GM12891 (cell line): Measurements from ENCODE around the gene SH3D21.

ENCODE experiments used
- DNase-seq: peaks from one replicate; pipeline ENCODE4 v3.0.0; 2011; ENCODE audit warnings: low spot score; ENCODE audit not compliant: insufficient read length
- FAIRE-seq: peaks from 2 replicates; lab custom pipeline; 2011; peaks lifted over from hg19 to GRCh38; lab: Jason Lieb, UNC
- PAX5 ChIP-seq: IDR thresholded peaks from 2 replicates; pipeline ENCODE4 v1.6.1; 2011; ENCODE audit warnings: low read length, moderate library complexity, mild to moderate bottlenecking; ENCODE audit not compliant: insufficient read depth, severe bottlenecking
- POLR2A ChIP-seq: IDR thresholded peaks from 2 replicates; pipeline ENCODE4 v1.6.1; 2011; ENCODE audit warnings: low read depth, low read length, control low read depth
- POLR2AphosphoS5 ChIP-seq: IDR thresholded peaks from 2 replicates; pipeline ENCODE4 v1.6.1; 2011; ENCODE audit warnings: low read depth, low read length, control low read depth
- POU2F2 ChIP-seq: IDR thresholded peaks from 2 replicates; pipeline ENCODE4 v1.6.1; 2011; ENCODE audit warnings: low read depth, mild to moderate bottlenecking, control low read depth, low read length, moderate library complexity
- SPI1 ChIP-seq: IDR thresholded peaks from 2 replicates; pipeline ENCODE4 v1.6.1; 2011; ENCODE audit warnings: low read depth, low read length, control low read depth
- TAF1 ChIP-seq: IDR thresholded peaks from 2 replicates; pipeline ENCODE4 v1.6.1; 2011; ENCODE audit warnings: low read depth, low read length, control low read depth

SH3D21 gene

DNA sequence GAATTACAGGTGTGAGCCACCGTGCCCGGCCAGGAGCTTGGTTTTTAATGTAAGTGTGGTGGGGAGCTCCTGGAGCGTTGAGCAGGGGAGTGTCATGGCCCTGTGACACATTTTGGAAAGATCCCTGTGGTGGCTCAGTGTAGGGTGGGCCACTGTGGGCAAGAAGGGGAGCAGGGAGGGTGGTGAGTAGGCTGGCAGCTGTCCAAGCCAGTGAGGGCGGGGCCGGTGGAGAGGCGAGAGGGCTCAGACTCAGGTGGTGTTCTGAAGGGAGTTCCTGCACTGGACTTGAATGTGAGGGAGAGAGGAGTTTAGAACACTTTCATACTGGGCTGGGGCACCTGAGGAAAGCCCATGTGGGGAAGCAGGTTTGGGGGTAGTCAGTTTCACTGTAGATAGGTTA, 20.3 kb downstream of the SH3D21 start:
- TF ChIP-seq SPI1 (no peak), POU2F2 (no peak), PAX5 (no peak), POLR2AphosphoS5 (no peak), TAF1 (no peak), POLR2A (no peak)
- peak; percentile 9 for FAIRE-seq

DNA sequence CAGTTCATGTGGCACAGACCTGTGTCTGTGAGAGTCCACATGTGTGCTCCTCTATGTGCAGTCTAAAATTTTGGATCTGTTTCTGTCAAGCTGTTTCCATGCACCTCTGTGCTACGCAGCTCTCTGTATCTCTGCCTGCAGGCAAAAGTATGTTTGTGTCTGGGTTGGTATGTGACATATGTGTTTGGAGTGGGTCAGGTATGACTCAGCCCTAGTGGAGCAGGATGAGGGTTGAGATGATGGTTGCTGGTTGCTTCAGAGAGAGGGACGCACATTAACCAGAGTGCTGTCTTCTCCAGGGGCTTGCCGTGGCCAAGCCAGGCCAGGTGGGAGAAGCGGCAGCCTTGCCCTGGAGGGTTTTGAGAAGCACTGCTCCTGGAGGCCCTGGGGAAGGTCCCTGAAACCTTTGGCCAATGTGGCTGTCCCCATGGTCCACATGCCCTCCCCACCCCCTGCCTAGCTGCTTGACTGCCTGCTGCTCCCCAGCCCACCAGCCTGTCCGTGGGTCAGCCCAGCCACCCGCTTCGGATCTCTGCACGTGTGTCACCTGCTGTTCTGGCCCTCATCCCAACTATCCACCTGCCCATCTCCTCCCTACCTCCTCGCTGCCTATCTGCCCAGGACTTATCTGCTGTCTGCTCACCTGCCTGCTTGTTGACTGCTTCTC, 21.4 kb downstream of the SH3D21 start:
- DNase-seq: no peak
- no peak for FAIRE-seq
- no peak for TF ChIP-seq PAX5
- no peak for TF ChIP-seq SPI1
- no peak for TF ChIP-seq POU2F2
- no peak for TF ChIP-seq POLR2AphosphoS5
- TF ChIP-seq POLR2A: no peak
- no peak for TF ChIP-seq TAF1

More for the DNA sequence above, 20.3 kb downstream of the SH3D21 start:
- DNase-seq: no peak

DNA sequence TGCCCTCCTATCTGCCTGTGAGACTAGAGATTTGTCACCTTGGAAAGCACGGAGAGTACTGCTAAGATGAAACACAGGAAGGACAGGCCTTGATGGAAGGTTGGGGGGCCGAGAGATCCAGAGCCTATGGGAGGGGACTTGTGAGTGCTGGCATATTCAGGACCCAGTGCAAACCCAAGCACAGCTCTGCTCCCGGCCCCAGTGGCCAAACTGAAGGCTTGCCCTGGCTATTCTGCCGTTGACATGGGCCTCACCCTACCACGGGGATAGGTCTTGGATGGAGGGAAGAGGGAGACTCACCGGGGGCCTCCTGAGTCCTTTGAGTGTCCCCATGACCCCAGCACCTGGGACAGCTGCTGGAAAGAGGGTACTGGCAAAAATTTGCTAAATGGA, 21.9 kb downstream of the SH3D21 start:
- no peak for TF ChIP-seq POLR2A
- TF ChIP-seq SPI1: no peak
- no peak for TF ChIP-seq PAX5
- no peak for TF ChIP-seq POLR2AphosphoS5
- no peak for TF ChIP-seq TAF1
- TF ChIP-seq POU2F2: no peak
- no peak for DNase-seq
- no peak for FAIRE-seq

DNA sequence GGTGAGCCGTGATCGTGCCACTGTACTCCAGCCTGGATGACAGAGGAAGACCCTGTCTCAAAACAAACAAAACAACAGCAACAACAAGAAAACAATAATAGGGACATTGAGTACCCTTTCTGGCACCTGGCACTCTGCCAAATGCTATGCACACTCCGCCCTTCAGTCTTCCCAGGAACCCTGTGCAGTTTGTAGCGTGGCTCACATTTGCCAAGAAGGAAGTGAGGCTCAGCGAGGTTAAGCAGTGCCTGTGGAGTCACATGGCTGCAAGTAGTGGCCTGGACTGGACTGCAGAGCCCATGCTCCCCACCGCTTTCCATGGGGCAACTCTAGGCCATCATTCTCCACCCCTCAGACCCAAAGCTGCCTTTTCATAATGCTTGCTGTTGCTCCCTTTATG, 22.5 kb downstream of the SH3D21 start:
- FAIRE-seq (no peak), DNase-seq (no peak)
- TF ChIP-seq POU2F2 (no peak), SPI1 (no peak), POLR2A (no peak), TAF1 (no peak), POLR2AphosphoS5 (no peak), PAX5 (no peak)

DNA sequence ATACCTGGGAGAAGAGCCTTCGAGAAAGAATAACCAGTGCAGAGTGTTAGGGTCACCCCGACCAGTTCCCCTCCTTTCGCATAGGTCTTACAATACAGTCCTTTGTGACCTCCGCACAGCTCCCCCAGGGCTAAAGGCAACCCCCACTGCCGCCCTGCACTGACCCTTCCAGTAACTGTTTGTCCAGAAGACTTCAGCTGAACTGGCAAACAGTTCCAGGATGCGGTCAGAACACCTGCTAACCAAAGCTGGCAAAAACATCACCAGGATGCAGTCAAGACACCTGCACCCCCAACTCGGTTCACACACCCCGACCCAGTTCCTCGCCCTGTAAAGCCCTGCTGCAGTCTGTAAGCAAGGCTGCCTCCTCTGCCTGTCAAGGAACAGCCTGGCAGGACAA, 23.6 kb downstream of the SH3D21 start:
- FAIRE-seq (no peak), DNase-seq (no peak)
- TF ChIP-seq TAF1 (no peak), POU2F2 (no peak), POLR2AphosphoS5 (no peak), SPI1 (no peak), POLR2A (no peak), PAX5 (no peak)

DNA sequence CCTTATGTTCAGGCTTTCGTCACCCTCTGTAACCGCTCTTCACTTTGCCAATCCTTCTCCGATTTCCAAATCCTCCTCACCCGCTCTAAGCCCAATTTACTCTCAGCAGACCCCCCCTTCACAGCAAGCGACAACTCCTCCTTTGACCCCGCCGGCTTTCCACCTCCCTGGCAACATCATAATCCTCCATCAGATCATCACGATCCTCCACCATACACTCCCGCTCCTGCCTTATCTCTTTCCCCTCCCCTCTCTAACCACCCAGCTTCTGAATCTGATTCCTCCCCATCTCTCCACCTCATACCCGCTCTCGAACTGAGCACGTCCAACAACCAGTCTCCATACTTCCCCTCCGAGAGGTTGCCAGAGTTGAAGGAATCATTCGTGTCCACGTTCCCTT, 24.8 kb downstream of the SH3D21 start:
- TF ChIP-seq SPI1 (no peak), POU2F2 (no peak), PAX5 (no peak), POLR2A (no peak), POLR2AphosphoS5 (no peak), TAF1 (no peak)
- no peak for FAIRE-seq
- DNase-seq: no peak

DNA sequence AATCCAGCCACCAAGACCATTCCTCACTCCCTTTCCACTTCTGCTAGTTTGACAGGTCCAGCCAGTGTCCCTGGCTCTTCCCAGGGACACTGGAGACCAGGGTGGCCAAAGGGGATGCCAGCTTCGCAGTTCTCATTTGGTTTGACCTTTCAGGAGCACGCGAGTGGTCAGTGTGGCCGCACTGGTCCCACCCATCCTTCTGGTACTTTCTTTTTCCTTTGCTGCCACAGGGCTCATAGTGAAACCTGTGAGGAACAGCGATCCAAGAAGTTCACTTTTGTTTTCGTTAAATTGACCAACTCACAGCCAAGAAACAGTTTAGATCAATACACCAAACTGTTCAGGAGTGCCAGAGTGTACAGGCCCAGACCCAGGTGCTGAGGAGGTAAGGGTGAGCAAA, 31.7 kb downstream of the SH3D21 start:
- no peak for TF ChIP-seq POLR2A
- TF ChIP-seq PAX5: no peak
- TF ChIP-seq POU2F2: no peak
- no peak for TF ChIP-seq TAF1
- no peak for TF ChIP-seq SPI1
- no peak for TF ChIP-seq POLR2AphosphoS5
- DNase-seq: no peak
- no peak for FAIRE-seq

DNA sequence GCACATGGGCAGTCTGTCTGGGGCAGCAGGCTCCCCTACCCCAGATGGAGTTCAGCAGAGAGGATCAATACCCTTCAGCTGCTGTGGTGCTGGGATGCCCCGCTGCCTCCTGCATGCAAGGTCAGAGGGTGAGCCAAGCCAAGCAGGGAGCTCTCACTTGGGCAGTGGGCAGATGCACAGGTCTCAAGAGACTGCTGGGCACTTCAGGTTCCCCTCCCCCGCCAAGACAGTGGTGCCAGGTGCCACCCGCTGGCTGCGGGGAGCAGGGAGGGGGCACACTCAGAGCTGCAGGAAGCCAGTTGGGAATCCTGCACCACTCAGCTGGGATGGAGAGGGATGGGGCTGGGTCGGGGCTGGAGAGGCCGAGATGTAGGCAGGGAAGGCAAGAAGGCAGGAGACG, 33.0 kb downstream of the SH3D21 start:
- TF ChIP-seq POU2F2 (no peak), POLR2AphosphoS5 (no peak), SPI1 (no peak), PAX5 (no peak), POLR2A (no peak), TAF1 (no peak)
- DNase-seq: no peak
- no peak for FAIRE-seq

DNA sequence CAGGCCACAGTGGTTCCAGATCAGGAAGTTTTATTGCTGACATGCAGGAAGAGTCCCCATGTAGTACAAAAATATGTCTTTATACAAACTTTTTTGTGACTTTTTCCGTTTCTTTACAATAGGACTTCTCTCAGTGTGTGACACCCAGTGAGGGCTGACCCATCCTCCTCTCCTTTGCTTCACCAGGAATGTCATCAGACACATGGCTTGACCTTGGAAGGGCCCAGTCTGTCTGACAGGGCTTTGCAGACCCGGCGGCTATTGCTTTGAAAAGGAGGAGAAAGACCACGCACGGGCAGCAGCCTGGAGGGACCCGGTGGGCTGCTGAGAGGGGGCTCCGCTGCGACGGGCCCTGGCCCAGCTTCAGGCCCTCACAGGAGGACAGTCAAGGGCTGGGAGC, 33.4 kb downstream of the SH3D21 start:
- FAIRE-seq: no peak
- TF ChIP-seq POLR2A: no peak
- TF ChIP-seq POU2F2: no peak
- TF ChIP-seq TAF1: no peak
- TF ChIP-seq PAX5: no peak
- TF ChIP-seq POLR2AphosphoS5: no peak
- TF ChIP-seq SPI1: no peak
- no peak for DNase-seq

DNA sequence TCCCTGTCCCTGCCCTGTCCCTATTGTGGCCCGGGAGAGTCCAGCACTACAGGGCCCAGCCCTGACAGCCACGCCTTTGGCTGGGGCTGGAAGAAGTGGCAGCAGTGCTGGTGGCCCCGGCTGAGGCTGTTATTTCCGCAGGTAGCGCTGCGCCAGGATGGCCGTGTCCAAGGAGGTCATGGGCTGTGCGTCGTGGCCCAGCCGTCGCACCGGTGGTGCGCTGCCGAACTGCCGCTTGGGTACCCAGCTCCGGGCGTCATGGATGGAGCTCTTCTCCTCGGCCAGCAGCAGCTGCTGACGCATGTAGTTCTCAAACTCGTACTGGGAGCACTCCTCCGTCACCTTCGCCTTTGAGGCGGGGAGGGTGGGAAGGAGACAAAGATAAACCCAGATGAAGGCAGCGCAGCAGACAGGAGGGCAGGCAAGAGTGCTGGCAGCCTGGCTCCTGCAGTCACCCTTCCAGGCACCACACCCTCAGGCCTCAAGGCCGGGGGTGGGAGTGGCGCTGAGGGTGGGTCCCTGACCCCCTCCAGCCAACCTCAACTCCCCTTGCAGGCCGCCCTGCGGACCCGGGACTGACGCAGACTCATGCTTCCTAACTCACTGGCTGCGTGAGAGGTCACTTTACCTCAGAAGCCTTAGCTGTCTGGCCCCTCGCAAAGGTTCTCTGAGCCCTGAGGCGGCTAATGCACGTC, 35.6 kb downstream of the SH3D21 start:
- FAIRE-seq: no peak
- DNase-seq: no peak
- no peak for TF ChIP-seq TAF1
- TF ChIP-seq PAX5: no peak
